ENCODE results near the gene RBM15B. TPM values are rescaled to one million over a fixed set of nuclear protein-coding genes. Genes with fewer than 3 reads are reported as not detected.

RBM15B gene
- total and polyA plus RNA-seq, 9 of the 15 experiments (the other 6 are each of a cell fraction or from before 2014, with no cell fraction given), result 1.8 to 21.0 (median 10.5) TPM

- Histone ChIP-seq H3K9ac (ENCODE audit: insufficient read depth in 1 of 2, low read depth in 2 of 2, low read length in 2 of 2) (peak overlapping the region; percentile 92 to 99), H3K27ac (ENCODE audit: extremely low read depth, low read depth, low read length) (peak overlapping the region; percentile 94), H4K20me1 (replicated peaks; ENCODE audit: control insufficient read depth, insufficient read depth, low read length) (peaks cover 14% of the 10 kb centered on the region; the same call in 1 of the 2 replicates), H3K4me3 (peak overlapping the region; percentile 82), H3K4me1 (replicated peaks in 1 of 2; ENCODE audit: control insufficient read depth in 2 of 2, insufficient read depth in 2 of 2, low read length in 2 of 2) (peaks cover 8 to 18% of the 10 kb centered on the region in 2 experiments), H3K9me1 (ENCODE audit: control insufficient read depth, insufficient read depth, low read length) (peaks cover 12% of the 10 kb centered on the region), H3K9me3 (replicated peaks; ENCODE audit: control insufficient read depth, insufficient read depth, low read depth, low read length) (no peaks in the 10 kb centered on the region), H3K79me2 (ENCODE audit: control insufficient read depth, insufficient read depth, low read length) (peaks cover 37% of the 10 kb centered on the region), H3K36me3 (ENCODE audit: control insufficient read depth, insufficient read depth, low read length) (peaks cover 28% of the 10 kb centered on the region), H3K4me2 (ENCODE audit: insufficient read depth, low read length) (peak overlapping the region; percentile 83), H3K27me3 (ENCODE audit: control insufficient read depth in 2 of 2, insufficient read depth in 2 of 2, low read length in 2 of 2) (0 out of 5 replicates have a peak, but pooled peaks cover 0 to 2% of the 10 kb centered on the region in 2 experiments), H2AFZ (ENCODE audit: low read depth, low read length) (peak overlapping the region; percentile 85)
- ATAC-seq (peak; percentile 49), DNase-seq (ENCODE audit: extremely low read depth in 1 of 4, low spot score in 3 of 4) (peak in 1 of 4 experiments; percentile 30), FAIRE-seq (peak; percentile 55)
- POLR2A ChIA-PET, result interaction anchor here (0.5 to 1.1 kb wide), 3 partner anchors 12 to 521 kb away, joined by 3 to 4 read pairs (median 3); no protein-coding TSS in a partner anchor
- 0% methylated on average over 18 of the region's 29 CpGs for WGBS (ENCODE audit: insufficient coverage, low coverage, missing lambda C conversion rate)
- TF ChIP-seq SRSF9 (IDR thresholded peaks at IDR 0.05; ENCODE audit: borderline replicate concordance, low read depth, low read length), result no peak
- 0 out of 4 replicates have a peak, but pooled peaks of 1 of the 2 experiments have one; percentile 55 for TF ChIP-seq FOXA3 (CRISPR knock-in tag; conservative IDR thresholded peaks at IDR 0.05 in 1 of 2, IDR thresholded peaks at IDR 0.05 in 1 of 2)
- peak; percentile 58 for TF ChIP-seq ARID4B (CRISPR knock-in tag; IDR thresholded peaks at IDR 0.05)
- TF ChIP-seq BHLHE40 (IDR thresholded peaks at IDR 0.05; ENCODE audit: low read length), result no peak
- intact Hi-C loops (cut with micrococcal nuclease) (loop anchor here (10.0 kb wide), 1 partner anchor 769 kb away; the partner anchor contains the start of genes CISH and MAPKAPK3), in situ Hi-C loops (cut with MboI) (no loop called here)
- CTCF ChIA-PET (ENCODE audit: low intra/inter-chr PET ratio), result no interaction called here
- TSS peak; percentile 85 for BruUV-seq (replicated peaks)
These were observed 6.9 kb upstream of the RBM15B start for GRCh38 chr3:51384055-51384725.

Data from K562 (cell line).